ENCODE measurements around the gene SLIT1.

DNA sequence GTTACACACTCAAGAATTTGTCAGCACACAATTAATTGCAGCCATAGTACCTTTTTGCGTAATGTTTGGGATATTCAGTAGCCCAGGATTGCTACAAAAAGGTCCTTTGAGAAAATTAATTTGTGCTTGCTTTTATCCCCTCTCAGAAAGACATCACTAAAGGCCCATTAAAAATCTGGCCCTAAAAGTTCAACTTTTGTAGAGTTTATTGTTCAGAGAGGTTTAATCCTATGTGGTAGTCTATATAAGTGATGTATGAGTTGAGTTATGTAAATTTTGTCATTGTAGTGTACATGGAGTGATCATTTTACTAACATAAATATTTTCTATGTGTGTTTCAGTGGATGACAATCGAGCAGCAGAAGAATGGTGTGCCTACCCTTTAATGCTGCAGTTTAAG, 227.7 kb downstream of the SLIT1 start:
- TF ChIP-seq, protein P1, sequence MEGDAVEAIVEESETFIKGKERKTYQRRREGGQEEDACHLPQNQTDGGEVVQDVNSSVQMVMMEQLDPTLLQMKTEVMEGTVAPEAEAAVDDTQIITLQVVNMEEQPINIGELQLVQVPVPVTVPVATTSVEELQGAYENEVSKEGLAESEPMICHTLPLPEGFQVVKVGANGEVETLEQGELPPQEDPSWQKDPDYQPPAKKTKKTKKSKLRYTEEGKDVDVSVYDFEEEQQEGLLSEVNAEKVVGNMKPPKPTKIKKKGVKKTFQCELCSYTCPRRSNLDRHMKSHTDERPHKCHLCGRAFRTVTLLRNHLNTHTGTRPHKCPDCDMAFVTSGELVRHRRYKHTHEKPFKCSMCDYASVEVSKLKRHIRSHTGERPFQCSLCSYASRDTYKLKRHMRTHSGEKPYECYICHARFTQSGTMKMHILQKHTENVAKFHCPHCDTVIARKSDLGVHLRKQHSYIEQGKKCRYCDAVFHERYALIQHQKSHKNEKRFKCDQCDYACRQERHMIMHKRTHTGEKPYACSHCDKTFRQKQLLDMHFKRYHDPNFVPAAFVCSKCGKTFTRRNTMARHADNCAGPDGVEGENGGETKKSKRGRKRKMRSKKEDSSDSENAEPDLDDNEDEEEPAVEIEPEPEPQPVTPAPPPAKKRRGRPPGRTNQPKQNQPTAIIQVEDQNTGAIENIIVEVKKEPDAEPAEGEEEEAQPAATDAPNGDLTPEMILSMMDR (IDR thresholded peaks at IDR 0.05) = no peak
- no peak for TF ChIP-seq POLR2A (IDR thresholded peaks at IDR 0.05)
